Ovary (tissue), 9 donors: Measurements from ENCODE around the gene SH3GL1. TPM values are rescaled to one million over a fixed set of nuclear protein-coding genes. Genes with fewer than 3 reads are reported as not detected.

Experiments
- DNase-seq, 5 donors: peaks; one replicate each; pipeline ENCODE4 v3.0.0-alpha.2; 2019 to 2020
- H3K27ac ChIP-seq, 2 donors: fragments of 200-600 bp; one replicate each; pipeline versions ENCODE4 v1.5.1 to v1.8.0; 2019 to 2022
- H3K27me3 ChIP-seq: fragments of 200-600 bp; one replicate; pipeline ENCODE4 v1.8.0; 2022
- H3K36me3 ChIP-seq: fragments of 200-600 bp; sonication (generic); one replicate; pipeline ENCODE4 v1.5.1; 2019
- H3K4me1 ChIP-seq: one replicate; pipeline ENCODE4 v1.8.1; 2013; ENCODE audit warnings: mild to moderate bottlenecking, moderate library complexity; ENCODE audit not compliant: insufficient read depth
- H3K4me3 ChIP-seq: fragments of 200-600 bp; sonication (generic); one replicate; pipeline ENCODE4 v1.5.1; 2017
- H3K9me3 ChIP-seq, 2 donors: fragments of 200-600 bp in 1 of 2; sonication (generic) in 1 of 2; one replicate each; pipeline versions ENCODE4 v1.5.1 to v1.8.1; 2013 to 2019; ENCODE audit warnings: mild to moderate bottlenecking in 1 of 2, moderate library complexity in 1 of 2
- CTCF ChIP-seq, 3 donors: fragments of 450-650 bp in 2 of 3; fragments of 200-600 bp in 1 of 3; IDR thresholded peaks; one replicate each; pipeline versions ENCODE4 v1.5.1 to v1.8.0; 2016 to 2022; ENCODE audit warnings: antibody characterized with exemption in 3 of 3, mild to moderate bottlenecking in 1 of 3
- EP300 ChIP-seq: sonication (generic); formaldehyde crosslinking; IDR thresholded peaks from one replicate; pipeline ENCODE4 v1.6.1; 2017; ENCODE audit warnings: antibody characterized with exemption
- POLR2A ChIP-seq: fragments of 450-650 bp; IDR thresholded peaks from one replicate; pipeline ENCODE4 v1.6.1; 2017; ENCODE audit warnings: antibody characterized with exemption, mild to moderate bottlenecking, moderate library complexity
- WGBS, 3 donors: extraction: QIAGEN DNeasy Blood & Tissue Kit in 1 of 3; methylation state at CpG; one replicate each; pipeline versions ENCODE4 v1.1.5 to v1.1.7; 2013 to 2017; 5-methylcytosine and 5-hydroxymethylcytosine counted together
- intact Hi-C, 4 donors: fragments of 100-400 bp; cut with DNase I; formaldehyde crosslinking; loops; one replicate each; pipeline versions ENCODE4 v1.11.0 to v1.15.1; 2022 to 2023
- polyA plus RNA-seq, 2 donors: library from polyadenylated mRNA; stranded (reverse); fragments of 200-250 nt in 1 of 2; fragments of 350-450 nt in 1 of 2; fragmentation: Illumina TruSeq in 1 of 2; extraction: RNeasy Lipid Tissue Mini Kit (QIAGEN cat#74804) in 1 of 2; gene quantifications; one replicate each; pipeline ENCODE4 v1.2.3, GENCODE V29; 2013 to 2014
- total RNA-seq, 7 donors: library from RNA; depleted of rRNA in 2 of 7; stranded (reverse); fragments of >200 nt in 2 of 7; fragmentation: NEBNext Ultra II Directional in 3 of 7; extraction: Animal tissue kit (Norgen Biotek cat#: 25700) in 3 of 7; gene quantifications; one replicate each; pipeline versions ENCODE4 v1.1.0 to v1.2.4, GENCODE V29; 2016 to 2023
- donor health status: DM: no; HTN: no; CAD: no; lungs with moderate emphysema.
- donor health status: DM: no; HTN: no; CAD: no.
- donor health status: Bipolar disorder and iron deficiency.
- donor health status: DM: yes; HTN: yes; CAD: no.
- donor health status: DM: no; HTN: no; CAD: no.
- donor health status: DM: yes; HTN: yes; CAD: no.

Gene SH3GL1
- total and polyA plus RNA-seq, 9 donors: 6.9 to 88.6 (median 59.9) TPM

- Histone ChIP-seq H3K4me1 (peaks cover 27% of the 10 kb centered on the region), H3K9me3 (no peaks in the 10 kb centered on the region), H3K36me3 (no peaks in the 10 kb centered on the region), H3K27me3 (no peaks in the 10 kb centered on the region), H3K4me3 (no peak overlapping the region), H3K27ac (no peak overlapping the region)
- 91 to 97% (median 94%) methylated on average over 11 of the region's 11 CpGs for WGBS, 3 donors
- intact Hi-C loops: no loop called here
- no peak for TF ChIP-seq EP300
- no peak for TF ChIP-seq CTCF (IDR thresholded peaks at IDR 0.05)
- TF ChIP-seq POLR2A: no peak
- no peak for DNase-seq
These were observed 21.5 kb downstream of the SH3GL1 start for GRCh38 chr19:4378886-4379285.

- 82 to 84% (median 84%) methylated on average over 23 of the region's 23 CpGs for WGBS, 3 donors
- peak in 1 of 5 donors; percentile 15 for DNase-seq
- intact Hi-C loops: no loop called here
- TF ChIP-seq CTCF (IDR thresholded peaks at IDR 0.05) (no peak), EP300 (no peak), POLR2A (no peak)
- H3K4me3 ChIP-seq: no peak overlapping the region
- H3K9me3 ChIP-seq: no peaks in the 10 kb centered on the region
- H3K36me3 ChIP-seq: no peaks in the 10 kb centered on the region
- no peak overlapping the region for H3K27ac ChIP-seq
- H3K4me1 ChIP-seq: peaks cover 36% of the 10 kb centered on the region
- no peaks in the 10 kb centered on the region for H3K27me3 ChIP-seq
These were observed 23.2 kb downstream of the SH3GL1 start for GRCh38 chr19:4376991-4377781.

GRCh38 chr19:4376671-4376990 is 23.7 kb downstream of the SH3GL1 start:
- 69 to 78% (median 73%) methylated on average over 10 of the region's 10 CpGs for WGBS, 3 donors
- no peak for TF ChIP-seq POLR2A
- TF ChIP-seq CTCF (IDR thresholded peaks at IDR 0.05): no peak
- no peak for TF ChIP-seq EP300
- intact Hi-C loops: no loop called here
- peak overlapping the region in 1 of 2 donors; percentile 12 for H3K27ac ChIP-seq
- no peaks in the 10 kb centered on the region for H3K9me3 ChIP-seq
- peaks cover 41% of the 10 kb centered on the region for H3K4me1 ChIP-seq
- H3K36me3 ChIP-seq: no peaks in the 10 kb centered on the region
- no peak for DNase-seq
- H3K27me3 ChIP-seq: no peaks in the 10 kb centered on the region
- H3K4me3 ChIP-seq: no peak overlapping the region

GRCh38 chr19:4376028-4376670 is 24.2 kb downstream of the SH3GL1 start:
- intact Hi-C loops: no loop called here
- H3K27ac ChIP-seq: peak overlapping the region in 1 of 2 donors; percentile 12
- H3K4me1 ChIP-seq: peaks cover 44% of the 10 kb centered on the region
- TF ChIP-seq EP300 (no peak), POLR2A (no peak), CTCF (IDR thresholded peaks at IDR 0.05) (no peak)
- no peaks in the 10 kb centered on the region for H3K27me3 ChIP-seq
- 79 to 82% (median 81%) methylated on average over 16 of the region's 16 CpGs for WGBS, 3 donors
- H3K9me3 ChIP-seq: no peaks in the 10 kb centered on the region
- no peak for DNase-seq
- H3K36me3 ChIP-seq: no peaks in the 10 kb centered on the region
- no peak overlapping the region for H3K4me3 ChIP-seq
